OCI-LY1 (cell line): ENCODE data around the gene FHOD3.

Source experiments
- H2AFZ ChIP-seq: fragments of 200-600 bp; sonication (generic), shearing (Covaris generic); 2 replicates; pipeline ENCODE4 v1.6.0; 2014; ENCODE audit warnings: antibody characterized with exemption, mild to moderate bottlenecking, low read length
- H3F3A ChIP-seq: fragments of 200-600 bp; sonication (generic), shearing (Covaris generic); 2 replicates; pipeline ENCODE4 v1.6.0; 2014; ENCODE audit warnings: mild to moderate bottlenecking, antibody characterized with exemption, low read length, moderate library complexity; ENCODE audit not compliant: insufficient read depth
- H3K27ac ChIP-seq: fragments of 200-600 bp; sonication (generic); 2 replicates; pipeline ENCODE4 v1.5.1; 2014; ENCODE audit warnings: low read length, mixed run types, mild to moderate bottlenecking, low read depth; ENCODE audit not compliant: poor library complexity, severe bottlenecking
- H3K27me3 ChIP-seq: fragments of 200-600 bp; sonication (generic); 2 replicates; pipeline ENCODE4 v1.6.0; 2014; ENCODE audit warnings: antibody characterized with exemption, mild to moderate bottlenecking, low read length, moderate library complexity; ENCODE audit not compliant: insufficient read depth
- H3K36me3 ChIP-seq: fragments of 200-600 bp; sonication (generic); 2 replicates; pipeline ENCODE4 v1.6.1; 2014; ENCODE audit warnings: mild to moderate bottlenecking, antibody characterized with exemption, low read length, moderate library complexity, mixed read lengths; ENCODE audit not compliant: insufficient read depth
- H3K4me1 ChIP-seq: fragments of 200-600 bp; sonication (generic); 2 replicates; pipeline ENCODE4 v1.5.1; 2014; ENCODE audit warnings: mild to moderate bottlenecking, low read length, moderate library complexity; ENCODE audit not compliant: insufficient read depth, severe bottlenecking
- H3K4me2 ChIP-seq: fragments of 200-600 bp; sonication (generic), shearing (Covaris generic); 2 replicates; pipeline ENCODE4 v1.6.1; 2014; ENCODE audit warnings: low read length
- H3K4me3 ChIP-seq: fragments of 200-600 bp; sonication (generic); 2 replicates; pipeline ENCODE4 v1.5.1; 2014; ENCODE audit warnings: low read length, low read depth, mild to moderate bottlenecking, mixed read lengths; ENCODE audit not compliant: poor library complexity, severe bottlenecking
- H3K79me2 ChIP-seq: fragments of 200-600 bp; shearing (Covaris generic); 2 replicates; pipeline ENCODE4 v1.6.1; 2016; ENCODE audit warnings: mixed run types, low read length, mixed read lengths; ENCODE audit not compliant: insufficient read depth
- H3K9ac ChIP-seq: fragments of 200-600 bp; sonication (generic), shearing (Covaris generic); 2 replicates; pipeline ENCODE4 v1.6.1; 2014; ENCODE audit warnings: mild to moderate bottlenecking, low read length, mixed read lengths
- H3K9me2 ChIP-seq: fragments of 200-600 bp; sonication (generic), shearing (Covaris generic); 2 replicates; pipeline ENCODE4 v1.6.1; 2014; ENCODE audit warnings: low read depth, mild to moderate bottlenecking, low read length, mixed read lengths
- H3K9me3 ChIP-seq: fragments of 200-600 bp; shearing (Covaris generic); 2 replicates; pipeline ENCODE4 v1.6.1; 2014; ENCODE audit warnings: low read length, mixed read lengths
- H4K20me1 ChIP-seq: fragments of 200-600 bp; sonication (generic), shearing (Covaris generic); 2 replicates; pipeline ENCODE4 v1.6.0; 2016; ENCODE audit warnings: mild to moderate bottlenecking, low read length; ENCODE audit not compliant: insufficient read depth
- EZH2 ChIP-seq: fragments of 200-600 bp; sonication (generic), shearing (Covaris generic); IDR thresholded peaks from 2 replicates; pipeline ENCODE4 v1.8.0; 2017; ENCODE audit warnings: borderline replicate concordance, mixed run types, mild to moderate bottlenecking, antibody characterized with exemption, low read length, moderate library complexity, mixed read lengths
- TF ChIP-seq, protein P1 (sequence below): fragments of 200-600 bp; sonication (generic), shearing (Covaris generic); IDR thresholded peaks from 2 replicates; pipeline ENCODE4 v1.5.1; 2017; ENCODE audit warnings: mild to moderate bottlenecking, antibody characterized with exemption, low read length, moderate library complexity, mixed read lengths

The FHOD3 gene

DNA sequence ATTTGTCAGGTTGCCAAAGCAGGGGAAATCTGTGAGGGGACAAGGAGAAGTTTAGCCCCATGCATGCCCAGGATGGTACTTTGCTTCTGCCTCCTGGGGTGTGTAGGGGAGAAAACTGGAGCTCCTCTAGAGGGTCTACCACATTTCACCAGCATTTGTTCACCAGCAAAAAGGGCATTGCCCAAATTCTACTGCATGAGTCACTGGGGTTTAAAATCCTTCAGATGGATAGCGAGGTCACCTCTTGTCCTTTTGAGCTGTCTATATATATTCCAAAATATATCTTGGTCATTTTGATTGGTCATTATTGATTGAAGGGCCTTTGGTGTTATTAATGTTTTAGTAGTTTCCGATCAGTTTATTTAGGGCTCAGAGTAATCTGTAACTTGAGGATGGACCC, 18.7 kb downstream of the FHOD3 start:
- no peak overlapping the region for H3K4me3 ChIP-seq
- no peaks in the 10 kb centered on the region for H3K4me1 ChIP-seq
- TF ChIP-seq, protein P1, sequence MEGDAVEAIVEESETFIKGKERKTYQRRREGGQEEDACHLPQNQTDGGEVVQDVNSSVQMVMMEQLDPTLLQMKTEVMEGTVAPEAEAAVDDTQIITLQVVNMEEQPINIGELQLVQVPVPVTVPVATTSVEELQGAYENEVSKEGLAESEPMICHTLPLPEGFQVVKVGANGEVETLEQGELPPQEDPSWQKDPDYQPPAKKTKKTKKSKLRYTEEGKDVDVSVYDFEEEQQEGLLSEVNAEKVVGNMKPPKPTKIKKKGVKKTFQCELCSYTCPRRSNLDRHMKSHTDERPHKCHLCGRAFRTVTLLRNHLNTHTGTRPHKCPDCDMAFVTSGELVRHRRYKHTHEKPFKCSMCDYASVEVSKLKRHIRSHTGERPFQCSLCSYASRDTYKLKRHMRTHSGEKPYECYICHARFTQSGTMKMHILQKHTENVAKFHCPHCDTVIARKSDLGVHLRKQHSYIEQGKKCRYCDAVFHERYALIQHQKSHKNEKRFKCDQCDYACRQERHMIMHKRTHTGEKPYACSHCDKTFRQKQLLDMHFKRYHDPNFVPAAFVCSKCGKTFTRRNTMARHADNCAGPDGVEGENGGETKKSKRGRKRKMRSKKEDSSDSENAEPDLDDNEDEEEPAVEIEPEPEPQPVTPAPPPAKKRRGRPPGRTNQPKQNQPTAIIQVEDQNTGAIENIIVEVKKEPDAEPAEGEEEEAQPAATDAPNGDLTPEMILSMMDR: no peak
- TF ChIP-seq EZH2: no peak
- H3K9ac ChIP-seq: no peak overlapping the region
- H3K4me2 ChIP-seq: no peak overlapping the region
- no peaks in the 10 kb centered on the region for H3K79me2 ChIP-seq
- no peaks in the 10 kb centered on the region for H3K9me2 ChIP-seq
- no peaks in the 10 kb centered on the region for H3K36me3 ChIP-seq
- no peaks in the 10 kb centered on the region for H3F3A ChIP-seq
- no peaks in the 10 kb centered on the region for H3K27me3 ChIP-seq
- no peaks in the 10 kb centered on the region for H3K9me3 ChIP-seq
- no peak overlapping the region for H3K27ac ChIP-seq
- no peak overlapping the region for H2AFZ ChIP-seq
- H4K20me1 ChIP-seq: no peaks in the 10 kb centered on the region

GRCh38 chr18:36321658-36322407, 24.3 kb downstream of the FHOD3 start:
- H3K36me3 ChIP-seq: no peaks in the 10 kb centered on the region

GRCh38 chr18:36322408-36322728, 24.9 kb downstream of the FHOD3 start:
- Histone ChIP-seq H3K4me3 (no peak overlapping the region), H3K9me2 (no peaks in the 10 kb centered on the region), H3K9me3 (no peaks in the 10 kb centered on the region), H4K20me1 (no peaks in the 10 kb centered on the region), H3K79me2 (no peaks in the 10 kb centered on the region), H3K9ac (no peak overlapping the region), H3K27me3 (no peaks in the 10 kb centered on the region), H3K4me2 (no peak overlapping the region), H3K4me1 (no peaks in the 10 kb centered on the region), H3K27ac (no peak overlapping the region), H3F3A (no peaks in the 10 kb centered on the region), H3K36me3 (no peaks in the 10 kb centered on the region), H2AFZ (no peak overlapping the region)
- no peak for TF ChIP-seq EZH2
- TF ChIP-seq, protein P1: no peak

More at GRCh38 chr18:36321658-36322407, 24.3 kb downstream of the FHOD3 start:
- Histone ChIP-seq H4K20me1 (no peaks in the 10 kb centered on the region), H3K4me3 (no peak overlapping the region), H3K9me2 (no peaks in the 10 kb centered on the region), H3K9ac (no peak overlapping the region), H3K27me3 (no peaks in the 10 kb centered on the region), H3K27ac (no peak overlapping the region), H2AFZ (no peak overlapping the region), H3K79me2 (no peaks in the 10 kb centered on the region), H3K9me3 (no peaks in the 10 kb centered on the region), H3K4me1 (no peaks in the 10 kb centered on the region), H3K4me2 (no peak overlapping the region), H3F3A (no peaks in the 10 kb centered on the region)
- TF ChIP-seq, protein P1: no peak
- no peak for TF ChIP-seq EZH2
